Neural progenitor cell (in vitro differentiated cells): ENCODE results near the gene AMPH.

Source experiments
- EZH2phosphoT487 ChIP-seq: fragments of 200-600 bp; sonication (generic); IDR thresholded peaks from 2 replicates; pipeline ENCODE4 v1.6.1; 2017; ENCODE audit warnings: antibody characterized with exemption
- TF ChIP-seq, protein P1 (sequence below): fragments of 200-600 bp; sonication (generic); IDR thresholded peaks from 2 replicates; pipeline ENCODE4 v1.5.1; 2017; ENCODE audit warnings: antibody characterized with exemption, mild to moderate bottlenecking

DNA sequence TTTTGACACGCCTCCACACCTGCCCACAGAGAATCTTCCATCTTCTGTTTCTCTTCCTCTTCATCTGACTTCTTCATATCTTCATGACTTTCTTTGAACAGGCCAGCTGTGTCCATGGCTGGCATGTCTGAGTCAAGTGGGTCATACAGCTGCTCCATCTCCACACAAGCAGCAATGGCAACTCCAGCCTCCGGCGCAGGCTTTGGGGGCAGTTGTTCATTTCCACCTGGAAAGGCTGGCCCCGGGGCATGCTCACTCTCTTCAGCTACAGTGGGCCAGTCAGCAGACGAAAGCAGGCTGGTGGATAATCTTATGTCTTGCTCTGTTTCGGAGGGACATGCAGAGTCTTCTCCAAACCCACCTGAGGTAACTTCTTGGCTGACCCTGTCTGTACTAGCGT lies 202.1 kb downstream of the AMPH start:
- TF ChIP-seq, protein P1, sequence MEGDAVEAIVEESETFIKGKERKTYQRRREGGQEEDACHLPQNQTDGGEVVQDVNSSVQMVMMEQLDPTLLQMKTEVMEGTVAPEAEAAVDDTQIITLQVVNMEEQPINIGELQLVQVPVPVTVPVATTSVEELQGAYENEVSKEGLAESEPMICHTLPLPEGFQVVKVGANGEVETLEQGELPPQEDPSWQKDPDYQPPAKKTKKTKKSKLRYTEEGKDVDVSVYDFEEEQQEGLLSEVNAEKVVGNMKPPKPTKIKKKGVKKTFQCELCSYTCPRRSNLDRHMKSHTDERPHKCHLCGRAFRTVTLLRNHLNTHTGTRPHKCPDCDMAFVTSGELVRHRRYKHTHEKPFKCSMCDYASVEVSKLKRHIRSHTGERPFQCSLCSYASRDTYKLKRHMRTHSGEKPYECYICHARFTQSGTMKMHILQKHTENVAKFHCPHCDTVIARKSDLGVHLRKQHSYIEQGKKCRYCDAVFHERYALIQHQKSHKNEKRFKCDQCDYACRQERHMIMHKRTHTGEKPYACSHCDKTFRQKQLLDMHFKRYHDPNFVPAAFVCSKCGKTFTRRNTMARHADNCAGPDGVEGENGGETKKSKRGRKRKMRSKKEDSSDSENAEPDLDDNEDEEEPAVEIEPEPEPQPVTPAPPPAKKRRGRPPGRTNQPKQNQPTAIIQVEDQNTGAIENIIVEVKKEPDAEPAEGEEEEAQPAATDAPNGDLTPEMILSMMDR, result no peak
- no peak for TF ChIP-seq EZH2phosphoT487
